Sigmoid colon (tissue), 4 donors: ENCODE measurements around the gene BCL11B.

Experiments
- CTCF ChIP-seq, 4 experiments: fragments of 450-650 bp in 3 of 4; fragments of 200-600 bp in 1 of 4; IDR thresholded peaks; one replicate each; pipeline ENCODE4 v1.5.1; 2016 to 2019; ENCODE audit warnings: antibody characterized with exemption in 4 of 4, mild to moderate bottlenecking in 3 of 4, moderate library complexity in 2 of 4
- EP300 ChIP-seq, 4 donors: sonication (generic); formaldehyde crosslinking; IDR thresholded peaks; one replicate each; pipeline ENCODE4 v1.6.1; 2017; ENCODE audit warnings: antibody characterized with exemption in 4 of 4
- POLR2A ChIP-seq, 2 donors: fragments of 450-650 bp; IDR thresholded peaks; one replicate each; pipeline ENCODE4 v1.6.1; 2016; ENCODE audit warnings: antibody characterized with exemption in 2 of 2, mild to moderate bottlenecking in 2 of 2, moderate library complexity in 2 of 2

- TF ChIP-seq CTCF (IDR thresholded peaks at IDR 0.05) (no peak), POLR2A (IDR thresholded peaks at IDR 0.05) (no peak), EP300 (IDR thresholded peaks at IDR 0.05) (no peak)
Measured at GRCh38 chr14:99273766-99274345, 1.9 kb upstream of the BCL11B start.
